ENCODE measurements around the gene ZNF628.

GRCh38 chr19:55529636-55530234, 53.3 kb downstream of the ZNF628 start:
- TF ChIP-seq, protein P1, sequence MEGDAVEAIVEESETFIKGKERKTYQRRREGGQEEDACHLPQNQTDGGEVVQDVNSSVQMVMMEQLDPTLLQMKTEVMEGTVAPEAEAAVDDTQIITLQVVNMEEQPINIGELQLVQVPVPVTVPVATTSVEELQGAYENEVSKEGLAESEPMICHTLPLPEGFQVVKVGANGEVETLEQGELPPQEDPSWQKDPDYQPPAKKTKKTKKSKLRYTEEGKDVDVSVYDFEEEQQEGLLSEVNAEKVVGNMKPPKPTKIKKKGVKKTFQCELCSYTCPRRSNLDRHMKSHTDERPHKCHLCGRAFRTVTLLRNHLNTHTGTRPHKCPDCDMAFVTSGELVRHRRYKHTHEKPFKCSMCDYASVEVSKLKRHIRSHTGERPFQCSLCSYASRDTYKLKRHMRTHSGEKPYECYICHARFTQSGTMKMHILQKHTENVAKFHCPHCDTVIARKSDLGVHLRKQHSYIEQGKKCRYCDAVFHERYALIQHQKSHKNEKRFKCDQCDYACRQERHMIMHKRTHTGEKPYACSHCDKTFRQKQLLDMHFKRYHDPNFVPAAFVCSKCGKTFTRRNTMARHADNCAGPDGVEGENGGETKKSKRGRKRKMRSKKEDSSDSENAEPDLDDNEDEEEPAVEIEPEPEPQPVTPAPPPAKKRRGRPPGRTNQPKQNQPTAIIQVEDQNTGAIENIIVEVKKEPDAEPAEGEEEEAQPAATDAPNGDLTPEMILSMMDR (IDR thresholded peaks at IDR 0.05; ENCODE audit: low read depth, low read length) = no peak
- TF ChIP-seq EZH2phosphoT487 (IDR thresholded peaks at IDR 0.05; ENCODE audit: low read depth) = no peak

All from OCI-LY3 (cell line).